HG03280 (cell line): ENCODE measurements around the gene WFIKKN2.
"Not testable (repeated sequence)": the region's sequence is repeated elsewhere in the genome, so short reads cannot be mapped to it uniquely, and the experiment has no call there.

ENCODE experiments used
- ATAC-seq: cut with Tn5 transposase; IDR thresholded peaks from one replicate; pipeline ENCODE4 v1.9.1; 2021; ENCODE audit warnings: mild to moderate bottlenecking, moderate library complexity; ENCODE audit not compliant: unreplicated experiment

Gene WFIKKN2

DNA sequence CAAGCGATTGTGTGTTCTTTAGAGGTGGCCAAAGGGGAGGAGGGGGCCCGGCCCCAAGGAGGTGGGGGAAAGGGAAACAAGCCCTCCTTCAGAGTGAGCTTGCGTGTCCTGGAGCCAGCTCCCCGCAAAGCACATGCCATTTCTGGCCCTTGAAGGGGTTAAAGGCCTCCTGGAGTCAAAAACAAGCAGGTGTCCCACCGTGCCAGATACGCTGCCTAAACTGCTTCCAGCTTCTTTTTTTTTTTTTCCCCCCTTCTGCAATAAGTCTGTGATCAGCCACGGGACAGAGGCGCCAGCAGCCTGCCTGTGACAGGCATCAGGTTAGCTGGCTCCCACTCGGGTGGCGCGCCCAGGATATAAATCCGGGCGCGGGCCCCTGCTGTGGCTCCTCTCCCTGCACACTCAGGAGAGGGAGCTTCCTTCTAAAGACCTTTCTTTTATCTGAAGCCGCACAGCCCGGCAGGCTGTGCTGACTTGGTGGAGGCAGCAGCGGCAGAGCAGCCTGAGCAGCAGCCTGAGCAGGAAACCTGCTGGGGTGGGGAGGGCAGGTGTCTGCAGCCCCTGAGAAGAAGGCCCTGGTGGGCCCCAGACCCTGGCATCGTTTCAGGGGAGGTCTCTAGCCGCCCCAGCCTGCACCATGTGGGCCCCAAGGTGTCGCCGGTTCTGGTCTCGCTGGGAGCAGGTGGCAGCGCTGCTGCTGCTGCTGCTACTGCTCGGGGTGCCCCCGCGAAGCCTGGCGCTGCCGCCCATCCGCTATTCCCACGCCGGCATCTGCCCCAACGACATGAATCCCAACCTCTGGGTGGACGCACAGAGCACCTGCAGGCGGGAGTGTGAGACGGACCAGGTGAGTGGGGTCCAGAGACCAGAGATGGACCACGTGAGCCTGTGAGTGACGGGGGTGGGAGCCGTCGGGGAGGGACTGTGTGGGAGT lies at the start of gene WFIKKN2:
Gene WFIKKN2, plus strand, starts transcription at position 286 of the 934 bp plus-strand sequence. Its CDS starts 352 bp downstream, at position 638.
- ATAC-seq: no peak

DNA sequence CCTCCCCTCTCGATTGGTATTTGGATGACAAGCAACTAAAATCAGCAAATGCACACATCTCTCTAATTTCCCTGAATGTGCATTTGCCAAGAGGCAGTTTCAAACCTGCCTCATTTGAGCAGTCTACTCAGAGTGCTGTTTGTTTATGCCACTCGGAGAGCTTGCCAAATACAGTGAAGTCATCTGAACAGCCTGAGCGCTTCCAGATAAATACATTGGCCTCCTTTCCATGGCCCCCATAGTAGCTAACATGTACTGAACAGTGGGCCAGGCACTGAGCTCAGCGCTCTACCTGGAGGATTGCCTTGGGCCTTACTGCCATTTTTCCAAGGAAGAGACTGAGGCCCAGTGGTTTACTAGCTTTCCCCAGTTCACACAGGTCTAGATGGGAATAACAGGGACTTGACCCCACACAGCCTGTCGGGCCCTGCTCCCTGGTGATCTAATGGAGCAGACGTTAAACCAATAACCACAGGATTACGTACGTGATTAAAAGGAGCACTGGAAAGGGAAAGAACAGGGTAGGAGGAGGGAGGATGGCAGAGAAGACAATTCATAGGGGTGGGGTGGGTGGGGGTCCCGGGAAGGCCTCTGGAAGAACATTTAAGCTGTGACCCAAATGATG lies 49.3 kb upstream of the WFIKKN2 start:
- ATAC-seq: no peak

GRCh38 chr17:50787106-50787505 lies 48.3 kb upstream of the WFIKKN2 start:
- ATAC-seq: no peak

- no peak for ATAC-seq
These were observed 44.8 kb upstream of the WFIKKN2 start for GRCh38 chr17:50790618-50791017.

DNA sequence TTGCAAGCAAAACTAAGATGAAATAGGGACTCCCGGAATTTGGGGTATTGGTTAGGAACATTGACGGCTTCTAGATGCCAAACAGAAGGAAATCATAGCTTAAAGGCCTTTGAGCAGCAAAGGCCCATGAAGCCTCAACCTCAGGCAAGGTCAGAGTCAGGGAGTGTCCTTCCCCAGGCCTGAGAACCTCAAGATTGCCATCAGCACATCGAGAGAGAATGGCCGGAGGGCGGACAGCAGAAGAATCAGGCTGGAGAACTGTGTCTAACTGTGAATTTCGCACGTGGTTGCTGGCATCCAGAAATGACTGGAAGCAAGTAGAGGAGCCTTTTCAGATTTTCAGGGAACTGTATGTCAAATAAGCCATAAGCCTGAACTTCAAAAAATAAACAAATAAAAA lies 43.3 kb upstream of the WFIKKN2 start:
- no peak for ATAC-seq

GRCh38 chr17:50793007-50793406 lies 42.4 kb upstream of the WFIKKN2 start:
- no peak for ATAC-seq

GRCh38 chr17:50794361-50794760 lies 41.0 kb upstream of the WFIKKN2 start:
- ATAC-seq: no peak

DNA sequence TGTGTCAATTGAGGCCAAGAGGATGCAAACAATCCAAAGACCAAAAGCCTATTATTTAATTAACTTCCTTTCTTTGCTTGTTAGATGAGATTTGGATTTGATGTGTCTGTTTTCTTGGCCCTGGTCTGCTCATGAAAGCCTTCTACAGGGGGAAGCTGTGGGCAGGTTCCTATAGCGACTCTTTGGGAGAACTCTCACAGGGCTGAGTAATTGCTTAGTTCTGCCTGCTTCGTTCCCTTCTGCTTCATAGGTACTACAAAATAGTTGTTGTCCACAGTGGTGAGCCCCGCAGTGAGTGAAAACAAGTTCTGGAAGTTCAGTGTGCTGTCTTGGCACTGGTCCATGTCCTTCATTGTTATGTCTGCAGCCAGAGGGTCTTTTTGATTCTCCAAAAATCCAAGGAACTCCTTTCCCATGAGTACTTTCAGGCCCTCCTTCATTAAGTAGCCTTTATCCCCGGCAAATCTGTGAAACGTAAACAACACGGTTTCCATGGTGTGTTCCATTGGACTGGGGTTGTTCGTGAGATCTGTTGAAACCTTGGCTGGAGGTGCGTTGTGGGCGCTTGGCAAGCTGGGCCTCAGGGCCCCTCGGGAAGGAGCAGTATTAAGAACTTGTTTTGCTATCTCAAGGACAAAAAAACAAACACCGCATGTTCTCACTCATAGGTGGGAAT lies 38.1 kb upstream of the WFIKKN2 start:
- ATAC-seq: no peak

DNA sequence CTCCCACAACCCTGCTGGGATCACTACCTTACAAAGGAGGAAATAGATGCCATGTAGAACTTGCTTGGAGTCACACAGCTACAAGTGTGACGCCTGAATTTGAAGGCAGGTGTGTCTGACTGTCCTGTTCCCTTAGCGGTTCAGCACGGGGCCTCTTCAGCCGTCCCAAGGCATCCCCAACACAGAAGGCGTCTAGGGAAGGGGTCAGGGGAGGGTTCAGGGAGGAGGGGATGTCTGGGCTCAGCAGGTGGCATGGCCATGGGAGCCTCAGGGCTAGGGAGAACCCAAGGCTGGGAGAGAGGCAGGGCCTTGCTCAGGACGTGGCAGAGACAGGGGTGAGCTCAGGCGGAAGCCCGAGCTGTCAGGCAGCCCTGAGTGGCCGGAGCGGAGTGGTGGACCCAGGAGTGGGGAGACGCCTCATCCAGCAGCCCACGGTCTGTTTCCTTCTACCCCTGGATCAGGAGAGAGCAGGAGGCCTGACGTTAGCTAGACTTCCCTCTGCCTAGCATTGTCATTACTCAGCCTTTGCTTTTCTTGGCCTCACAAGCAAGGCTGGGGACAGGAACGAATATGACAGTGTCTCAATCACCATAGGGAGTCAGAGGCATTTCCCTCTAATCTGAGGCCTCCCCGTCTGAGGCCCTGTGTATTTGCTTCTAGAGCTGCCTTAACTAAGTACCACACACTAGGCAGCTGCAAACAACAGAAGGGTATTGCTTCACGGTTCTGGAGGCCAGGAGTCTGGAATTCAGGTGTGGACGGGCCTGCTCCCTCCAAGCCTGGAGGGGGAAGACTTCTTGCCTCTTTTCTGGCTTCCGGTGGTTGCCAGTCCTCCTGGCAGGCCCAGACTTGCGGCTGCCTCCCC lies 36.7 kb upstream of the WFIKKN2 start:
- no peak for ATAC-seq

GRCh38 chr17:50799582-50799981 lies 35.8 kb upstream of the WFIKKN2 start:
- no peak for ATAC-seq

DNA sequence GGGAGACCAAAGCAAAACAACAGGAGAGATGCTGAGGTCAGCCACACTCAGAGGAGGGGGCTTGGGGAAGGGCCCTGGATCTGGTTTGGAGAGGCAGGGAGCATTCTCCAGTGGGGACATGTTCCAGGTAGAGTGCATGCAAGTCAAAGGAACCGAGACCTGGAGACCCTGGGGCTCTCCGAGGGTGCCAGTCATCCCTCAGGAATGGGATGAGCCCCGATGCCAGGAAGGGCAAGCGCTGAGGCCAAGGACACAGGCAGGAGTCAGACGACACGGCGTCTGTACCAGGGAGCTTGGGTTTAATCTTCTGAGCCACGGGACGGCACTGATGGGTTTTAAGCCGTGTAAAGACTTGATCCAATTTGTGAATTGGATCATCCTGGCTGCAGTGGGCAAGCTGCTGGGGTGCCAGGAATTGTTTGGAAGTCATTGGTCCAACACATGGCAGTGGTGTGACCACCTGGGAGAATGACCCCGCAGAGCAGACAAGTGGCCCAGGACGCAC lies 35.1 kb upstream of the WFIKKN2 start:
- ATAC-seq: no peak

- no peak for ATAC-seq
These were observed 32.5 kb upstream of the WFIKKN2 start for GRCh38 chr17:50802609-50803571.

GRCh38 chr17:50803676-50804075 lies 31.7 kb upstream of the WFIKKN2 start:
- ATAC-seq: no peak

GRCh38 chr17:50804749-50805475 lies 30.5 kb upstream of the WFIKKN2 start:
- not testable (repeated sequence) for ATAC-seq

GRCh38 chr17:50805486-50805885 lies 29.9 kb upstream of the WFIKKN2 start:
- ATAC-seq: no peak

DNA sequence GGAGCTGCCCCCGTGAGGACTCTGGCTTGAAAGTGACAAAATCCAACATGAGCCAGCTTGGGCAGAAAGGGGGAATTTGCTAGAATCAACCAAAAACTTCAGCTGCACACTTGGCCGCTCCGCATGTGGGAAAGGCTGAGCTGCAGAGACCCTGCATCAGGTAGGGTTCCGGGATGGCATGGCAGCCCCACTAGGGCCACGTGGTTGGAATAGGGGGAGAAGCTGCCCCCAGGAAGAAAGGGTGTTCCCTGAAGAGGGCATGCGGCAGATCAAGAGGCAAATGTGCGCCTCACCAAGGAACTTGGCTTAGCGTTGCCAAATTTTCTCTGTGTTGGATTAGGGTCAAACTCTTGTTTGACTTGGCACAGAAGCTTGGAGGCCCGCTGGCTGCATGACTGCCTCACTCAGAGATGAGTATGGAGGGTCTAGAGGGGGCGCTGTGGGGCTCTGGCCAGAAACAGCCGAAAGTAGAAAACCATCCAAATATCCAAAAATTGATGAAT lies 29.2 kb upstream of the WFIKKN2 start:
- no peak for ATAC-seq

GRCh38 chr17:50807009-50807408 lies 28.4 kb upstream of the WFIKKN2 start:
- ATAC-seq: no peak

DNA sequence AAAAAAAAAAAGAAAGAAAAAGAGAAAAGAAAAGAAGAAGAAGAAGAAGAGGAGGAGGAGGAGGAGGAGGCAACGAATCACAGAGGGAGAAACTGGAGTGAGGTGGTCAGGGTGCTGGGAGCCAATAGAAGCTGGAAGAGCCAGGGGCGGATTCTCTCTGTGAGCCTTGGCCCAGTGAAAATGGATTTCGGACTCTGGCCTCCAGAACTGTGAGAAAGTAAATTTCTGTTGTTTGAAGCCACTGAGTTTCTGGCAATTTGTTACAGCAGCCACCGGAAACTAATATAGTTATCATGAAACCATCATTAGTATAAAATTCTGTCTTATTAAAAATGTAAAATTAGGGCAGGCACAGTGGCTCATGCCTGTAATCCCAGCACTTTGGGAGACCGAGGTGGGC lies 27.7 kb upstream of the WFIKKN2 start:
- ATAC-seq: no peak
